Liver (tissue), 3 donors: ENCODE measurements around the gene RTL1.

Experiments used
- CTCF ChIP-seq: fragments of 150-350 bp; IDR thresholded peaks from 2 replicates; pipeline ENCODE4 v1.5.1; 2017; ENCODE audit warnings: improper control_type of control experiment, low read depth, low read length; ENCODE audit not compliant: missing input control
- JUND ChIP-seq, 2 donors: IDR thresholded peaks; 2 replicates each; pipeline ENCODE4 v1.6.1; 2016; ENCODE audit warnings: antibody characterized with exemption in 2 of 2
- RAD21 ChIP-seq, 2 donors: IDR thresholded peaks; 2 replicates each; pipeline ENCODE4 v1.6.1; 2016; ENCODE audit warnings: antibody characterized with exemption in 2 of 2, mild to moderate bottlenecking in 2 of 2
- REST ChIP-seq: IDR thresholded peaks from 2 replicates; pipeline ENCODE4 v1.6.1; 2016; ENCODE audit warnings: antibody characterized with exemption, mild to moderate bottlenecking
- RXRA ChIP-seq, 2 donors: IDR thresholded peaks; 2 replicates each; pipeline ENCODE4 v1.6.1; 2017 to 2018; ENCODE audit warnings: antibody characterized with exemption in 2 of 2, mild to moderate bottlenecking in 1 of 2
- TAF1 ChIP-seq: conservative IDR thresholded peaks from 2 replicates; pipeline ENCODE4 v1.6.1; 2016; ENCODE audit warnings: antibody characterized with exemption, mild to moderate bottlenecking
- YY1 ChIP-seq: IDR thresholded peaks from 2 replicates; pipeline ENCODE4 v1.6.1; 2016; ENCODE audit warnings: antibody characterized with exemption, mild to moderate bottlenecking
- ZBTB33 ChIP-seq: IDR thresholded peaks from 2 replicates; pipeline ENCODE4 v1.6.1; 2016; ENCODE audit warnings: antibody characterized with exemption
- donor health status: healthy.
- donor health status: healthy.

- TF ChIP-seq RAD21 (IDR thresholded peaks at IDR 0.05) (no peak), RXRA (IDR thresholded peaks at IDR 0.05) (no peak), CTCF (no peak), TAF1 (no peak), REST (no peak), JUND (IDR thresholded peaks at IDR 0.05) (no peak), ZBTB33 (no peak), YY1 (no peak)
Observed at GRCh38 chr14:100880271-100881101, 23.0 kb downstream of the RTL1 start.
